IgD-negative memory B cell (primary cell): ENCODE measurements around the gene INPP5A. TPM values are rescaled to one million over a fixed set of nuclear protein-coding genes. Genes with fewer than 3 reads are reported as not detected.
"Not testable (repeated sequence)": the region's sequence is repeated elsewhere in the genome, so short reads cannot be mapped to it uniquely, and the experiment has no call there.

Source experiments
- H3K27ac Mint-ChIP-seq, 3 donors: one replicate each; pipeline ENCODE4 v1.8.0; 2020 to 2022; ENCODE audit warnings: mild to moderate bottlenecking in 3 of 3, mixed read lengths in 3 of 3, moderate library complexity in 1 of 3
- H3K27me3 Mint-ChIP-seq: one replicate; pipeline ENCODE4 v1.8.0; 2021; ENCODE audit warnings: mixed read lengths
- H3K36me3 Mint-ChIP-seq: one replicate; pipeline ENCODE4 v1.8.0; 2020; ENCODE audit warnings: mild to moderate bottlenecking, mixed read lengths
- H3K4me1 Mint-ChIP-seq, 3 donors: one replicate each; pipeline ENCODE4 v1.8.0; 2020 to 2022; ENCODE audit warnings: mixed read lengths in 3 of 3, mild to moderate bottlenecking in 1 of 3
- H3K4me3 Mint-ChIP-seq, 4 donors: one replicate each; pipeline ENCODE4 v1.8.0; 2020 to 2022; ENCODE audit warnings: mild to moderate bottlenecking in 4 of 4, mixed read lengths in 4 of 4, moderate library complexity in 3 of 4
- H3K9me3 Mint-ChIP-seq, 3 donors: one replicate each; pipeline ENCODE4 v1.8.0; 2020 to 2021; ENCODE audit warnings: mixed read lengths in 3 of 3, mild to moderate bottlenecking in 1 of 3
- polyA plus RNA-seq: library from polyadenylated mRNA; unstranded; fragments of 300-500 nt; fragmentation: Illumina TruSeq; gene quantifications from one replicate; pipeline ENCODE4 v1.2.3, GENCODE V29; 2021

The INPP5A gene
- polyA plus RNA-seq, 1 donor from 2014 or later, result 0.94 TPM

- Mint-ChIP-seq H3K9me3 (peaks cover 0 to 5% (median 0%) of the 10 kb centered on the region in 3 donors), H3K27me3 (no peaks in the 10 kb centered on the region), H3K36me3 (peaks cover 12% of the 10 kb centered on the region), H3K4me3 (no peak overlapping the region), H3K4me1 (no peaks in the 10 kb centered on the region), H3K27ac (no peak overlapping the region)
Measured at GRCh38 chr10:132699411-132700155, 162.0 kb downstream of the INPP5A start.

- Mint-ChIP-seq H3K27ac (no peak overlapping the region), H3K36me3 (peaks cover 8% of the 10 kb centered on the region), H3K4me1 (no peaks in the 10 kb centered on the region), H3K4me3 (peak overlapping the region in 1 of 4 donors; percentile 17), H3K9me3 (peaks cover 0 to 4% (median 0%) of the 10 kb centered on the region in 3 donors), H3K27me3 (no peaks in the 10 kb centered on the region)
Measured at GRCh38 chr10:132700156-132701098, 162.8 kb downstream of the INPP5A start.

GRCh38 chr10:132701099-132701845 is 163.7 kb downstream of the INPP5A start:
- H3K27me3 Mint-ChIP-seq, result no peaks in the 10 kb centered on the region
- peaks cover 13% of the 10 kb centered on the region for H3K36me3 Mint-ChIP-seq
- peaks cover 0 to 5% (median 0%) of the 10 kb centered on the region in 3 donors for H3K4me1 Mint-ChIP-seq
- H3K27ac Mint-ChIP-seq, result no peak overlapping the region
- peak overlapping the region in 1 of 4 donors; percentile 17 for H3K4me3 Mint-ChIP-seq
- H3K9me3 Mint-ChIP-seq, result peaks cover 0 to 7% (median 3%) of the 10 kb centered on the region in 3 donors

GRCh38 chr10:132701846-132702190 is 164.2 kb downstream of the INPP5A start:
- no peaks in the 10 kb centered on the region for H3K27me3 Mint-ChIP-seq
- peaks cover 0 to 6% (median 0%) of the 10 kb centered on the region in 3 donors for H3K4me1 Mint-ChIP-seq
- H3K27ac Mint-ChIP-seq, result no peak overlapping the region
- peaks cover 18% of the 10 kb centered on the region for H3K36me3 Mint-ChIP-seq
- H3K4me3 Mint-ChIP-seq, result no peak overlapping the region
- peaks cover 0 to 8% (median 3%) of the 10 kb centered on the region in 3 donors for H3K9me3 Mint-ChIP-seq

GRCh38 chr10:132702601-132703418 is 165.2 kb downstream of the INPP5A start:
- H3K36me3 Mint-ChIP-seq, result peaks cover 21% of the 10 kb centered on the region
- no peak overlapping the region for H3K27ac Mint-ChIP-seq

GRCh38 chr10:132703419-132704007 is 165.9 kb downstream of the INPP5A start:
- peak overlapping the region in 1 of 3 donors; percentile 80 for H3K27ac Mint-ChIP-seq
- H3K36me3 Mint-ChIP-seq, result peaks cover 23% of the 10 kb centered on the region
- H3K4me1 Mint-ChIP-seq, result peaks cover 0 to 6% (median 0%) of the 10 kb centered on the region in 3 donors
- peaks cover 0 to 8% (median 5%) of the 10 kb centered on the region in 3 donors for H3K9me3 Mint-ChIP-seq
- no peaks in the 10 kb centered on the region for H3K27me3 Mint-ChIP-seq
- no peak overlapping the region for H3K4me3 Mint-ChIP-seq

More at GRCh38 chr10:132702601-132703418, 165.2 kb downstream of the INPP5A start:
- Mint-ChIP-seq H3K4me3 (no peak overlapping the region), H3K27me3 (no peaks in the 10 kb centered on the region), H3K9me3 (peaks cover 0 to 8% (median 3%) of the 10 kb centered on the region in 3 donors), H3K4me1 (peaks cover 0 to 6% (median 0%) of the 10 kb centered on the region in 3 donors)

- peaks cover 0 to 6% (median 0%) of the 10 kb centered on the region in 3 donors for H3K4me1 Mint-ChIP-seq
- peaks cover 23% of the 10 kb centered on the region for H3K36me3 Mint-ChIP-seq
- H3K9me3 Mint-ChIP-seq, result peaks cover 0 to 8% (median 5%) of the 10 kb centered on the region in 3 donors
- peak overlapping the region in 1 of 3 donors; percentile 80 for H3K27ac Mint-ChIP-seq
- peak overlapping the region in 2 of 4 donors; percentile 9 to 54 for H3K4me3 Mint-ChIP-seq
- no peaks in the 10 kb centered on the region for H3K27me3 Mint-ChIP-seq
Measured at GRCh38 chr10:132704008-132704814, 166.6 kb downstream of the INPP5A start.

- H3K4me1 Mint-ChIP-seq, H3K27ac Mint-ChIP-seq, H3K9me3 Mint-ChIP-seq, H3K4me3 Mint-ChIP-seq, H3K27me3 Mint-ChIP-seq: not testable (repeated sequence)
- H3K36me3 Mint-ChIP-seq, result peaks cover 23% of the 10 kb centered on the region
Measured at GRCh38 chr10:132704815-132705064, 167.2 kb downstream of the INPP5A start.

- Mint-ChIP-seq H3K27ac (no peak overlapping the region), H3K4me3 (no peak overlapping the region), H3K4me1 (peaks cover 0 to 6% (median 0%) of the 10 kb centered on the region in 3 donors), H3K36me3 (peaks cover 23% of the 10 kb centered on the region), H3K27me3 (no peaks in the 10 kb centered on the region), H3K9me3 (peaks cover 0 to 8% (median 5%) of the 10 kb centered on the region in 3 donors)
Measured at GRCh38 chr10:132705173-132705572, 167.6 kb downstream of the INPP5A start.

- peaks cover 0 to 8% (median 5%) of the 10 kb centered on the region in 3 donors for H3K9me3 Mint-ChIP-seq
- peaks cover 0 to 6% (median 0%) of the 10 kb centered on the region in 3 donors for H3K4me1 Mint-ChIP-seq
- no peaks in the 10 kb centered on the region for H3K27me3 Mint-ChIP-seq
- no peak overlapping the region for H3K27ac Mint-ChIP-seq
- peaks cover 22% of the 10 kb centered on the region for H3K36me3 Mint-ChIP-seq
- H3K4me3 Mint-ChIP-seq, result no peak overlapping the region
Measured at GRCh38 chr10:132705943-132706342, 168.4 kb downstream of the INPP5A start.

- Mint-ChIP-seq H3K4me3 (peak overlapping the region in 1 of 4 donors; percentile 52), H3K4me1 (peaks cover 0 to 6% (median 0%) of the 10 kb centered on the region in 3 donors), H3K9me3 (peaks cover 0 to 8% (median 5%) of the 10 kb centered on the region in 3 donors), H3K27ac (peak overlapping the region in 1 of 3 donors; percentile 53), H3K36me3 (peaks cover 22% of the 10 kb centered on the region), H3K27me3 (no peaks in the 10 kb centered on the region)
Measured at GRCh38 chr10:132706701-132707100, 169.1 kb downstream of the INPP5A start.

- Mint-ChIP-seq H3K27ac (no peak overlapping the region), H3K4me3 (no peak overlapping the region), H3K4me1 (peaks cover 0 to 6% (median 0%) of the 10 kb centered on the region in 3 donors), H3K36me3 (peaks cover 22% of the 10 kb centered on the region), H3K27me3 (no peaks in the 10 kb centered on the region), H3K9me3 (peaks cover 0 to 8% (median 5%) of the 10 kb centered on the region in 3 donors)
Measured at GRCh38 chr10:132707121-132707775, 169.7 kb downstream of the INPP5A start.
